OCI-LY3 (cell line): Measurements from ENCODE around the gene PI4KB.

Source experiments
- H2AFZ ChIP-seq: fragments of 200-600, 300-600 bp; shearing (Covaris generic); 2 replicates; pipeline ENCODE4 v1.6.0; 2014; ENCODE audit warnings: antibody characterized with exemption, low read depth, low read length
- H3K27ac ChIP-seq: fragments of 200-600, 300-600 bp; sonication (generic); 2 replicates; pipeline ENCODE4 v1.5.1; 2014; ENCODE audit warnings: mild to moderate bottlenecking, low read length, moderate library complexity, mixed read lengths
- H3K27me3 ChIP-seq: fragments of 200-600, 300-600 bp; sonication (generic); 2 replicates; pipeline ENCODE4 v1.6.1; 2014; ENCODE audit warnings: low read depth, low read length, mixed read lengths
- H3K36me3 ChIP-seq: fragments of 200-600, 300-600 bp; sonication (generic); replicated peaks from 2 replicates; pipeline ENCODE3; 2014; ENCODE audit warnings: low read depth, low read length, mixed read lengths
- H3K4me1 ChIP-seq: fragments of 300-600, 200-600 bp; sonication (generic); 2 replicates; pipeline ENCODE4 v1.6.1; 2014; ENCODE audit warnings: low read length, mixed read lengths
- H3K4me2 ChIP-seq: fragments of 200-600, 300-600 bp; sonication (generic); 2 replicates; pipeline ENCODE4 v1.6.1; 2014; ENCODE audit warnings: low read length, mixed read lengths
- H3K4me3 ChIP-seq: fragments of 300-600, 200-600 bp; sonication (generic); 2 replicates; pipeline ENCODE4 v1.5.1; 2014; ENCODE audit warnings: antibody characterized with exemption, mild to moderate bottlenecking, low read length, moderate library complexity
- H3K79me2 ChIP-seq: fragments of 300-600, 200-600 bp; shearing (Covaris generic); 2 replicates; pipeline ENCODE4 v1.6.1; 2014; ENCODE audit warnings: mild to moderate bottlenecking, low read length, mixed read lengths
- H3K9ac ChIP-seq: fragments of 300-600, 200-600 bp; shearing (Covaris generic); 2 replicates; pipeline ENCODE4 v1.6.0; 2014; ENCODE audit warnings: mild to moderate bottlenecking, low read length, moderate library complexity
- H3K9me3 ChIP-seq: fragments of 200-600, 300-600 bp; shearing (Covaris generic); 2 replicates; pipeline ENCODE4 v1.6.1; 2014; ENCODE audit warnings: low read length, mixed read lengths; ENCODE audit not compliant: insufficient read depth
- H4K20me1 ChIP-seq: fragments of 200-600, 300-600 bp; sonication (generic); 2 replicates; pipeline ENCODE4 v1.6.1; 2016; ENCODE audit warnings: low read length, mixed read lengths; ENCODE audit not compliant: insufficient read depth
- CTCF ChIP-seq: fragments of 200-600, 300-600 bp; sonication (generic); IDR thresholded peaks from 2 replicates; pipeline ENCODE4 v1.5.1; 2014; ENCODE audit warnings: antibody characterized with exemption, low read length, low read depth
- EZH2phosphoT487 ChIP-seq: fragments of 200-600 bp; shearing (Covaris generic); IDR thresholded peaks from 2 replicates; pipeline ENCODE4 v1.6.1; 2018; ENCODE audit warnings: antibody characterized with exemption, mixed run types, low read depth

The PI4KB gene

GRCh38 chr1:151273924-151274466, 53.2 kb downstream of the PI4KB start:
- peaks cover 17% of the 10 kb centered on the region for H3K36me3 ChIP-seq
- no peaks in the 10 kb centered on the region for H3K9me3 ChIP-seq
- TF ChIP-seq CTCF (no peak), EZH2phosphoT487 (no peak)
- H3K27me3 ChIP-seq, result no peaks in the 10 kb centered on the region
- no peak overlapping the region for H3K27ac ChIP-seq
- H3K4me1 ChIP-seq, result peaks cover 13% of the 10 kb centered on the region
- no peaks in the 10 kb centered on the region for H4K20me1 ChIP-seq
- H3K4me3 ChIP-seq, result no peak overlapping the region
- no peaks in the 10 kb centered on the region for H3K79me2 ChIP-seq
- H2AFZ ChIP-seq, result no peak overlapping the region
- no peak overlapping the region for H3K9ac ChIP-seq
- no peak overlapping the region for H3K4me2 ChIP-seq

GRCh38 chr1:151267760-151268159, 59.5 kb downstream of the PI4KB start:
- H3K27me3 ChIP-seq, result no peaks in the 10 kb centered on the region
- H3K4me2 ChIP-seq, result no peak overlapping the region
- no peaks in the 10 kb centered on the region for H3K9me3 ChIP-seq
- H3K4me3 ChIP-seq, result no peak overlapping the region
- no peaks in the 10 kb centered on the region; the same call in 1 of the 2 replicates for H3K79me2 ChIP-seq
- TF ChIP-seq EZH2phosphoT487 (no peak), CTCF (no peak)
- H3K36me3 ChIP-seq, result peaks cover 50% of the 10 kb centered on the region
- H2AFZ ChIP-seq, result no peak overlapping the region
- no peak overlapping the region for H3K27ac ChIP-seq
- no peak overlapping the region for H3K9ac ChIP-seq
- H3K4me1 ChIP-seq, result peaks cover under 1% of the 10 kb centered on the region
- H4K20me1 ChIP-seq, result no peaks in the 10 kb centered on the region

- Histone ChIP-seq H3K4me1 (peaks cover 9% of the 10 kb centered on the region), H3K27me3 (no peaks in the 10 kb centered on the region), H3K36me3 (peaks cover 59% of the 10 kb centered on the region), H3K4me3 (no peak overlapping the region), H3K27ac (no peak overlapping the region), H4K20me1 (no peaks in the 10 kb centered on the region), H3K9ac (no peak overlapping the region), H3K9me3 (no peaks in the 10 kb centered on the region), H3K79me2 (peaks cover 4% of the 10 kb centered on the region), H3K4me2 (no peak overlapping the region), H2AFZ (no peak overlapping the region)
- no peak for TF ChIP-seq EZH2phosphoT487
- no peak for TF ChIP-seq CTCF
Observed at GRCh38 chr1:151266821-151267220, 60.4 kb downstream of the PI4KB start.

- no peaks in the 10 kb centered on the region for H3K9me3 ChIP-seq
- no peaks in the 10 kb centered on the region for H4K20me1 ChIP-seq
- no peak for TF ChIP-seq EZH2phosphoT487
- no peak for TF ChIP-seq CTCF
- peaks cover 9% of the 10 kb centered on the region for H3K4me1 ChIP-seq
- H3K36me3 ChIP-seq, result peaks cover 56% of the 10 kb centered on the region
- H3K4me3 ChIP-seq, result no peak overlapping the region
- H3K27me3 ChIP-seq, result no peaks in the 10 kb centered on the region
- H3K4me2 ChIP-seq, result no peak overlapping the region
- H3K27ac ChIP-seq, result no peak overlapping the region
- H3K79me2 ChIP-seq, result peaks cover 8% of the 10 kb centered on the region
- H3K9ac ChIP-seq, result no peak overlapping the region
- no peak overlapping the region for H2AFZ ChIP-seq
Observed at GRCh38 chr1:151266315-151266714, 60.9 kb downstream of the PI4KB start.
